Dermis microvascular lymphatic vessel endothelial cell (primary cell): ENCODE results near the gene PPL. TPM values are rescaled to one million over a fixed set of nuclear protein-coding genes. Genes with fewer than 3 reads are reported as not detected.

Experiments used
- total RNA-seq: library from RNA; depleted of rRNA; stranded (reverse); fragments of >200 nt; gene quantifications from 2 replicates; pipeline ENCODE4 v1.2.1, GENCODE V29; 2014

PPL gene
- total RNA-seq, 1 donor from 2014 or later: 4.7 TPM

Other genes with a start within 250 kb of the PPL start
- 24.1 and 33.3 TPM in 2 replicates for gene NUDT16L1, start 243.6 kb downstream of the PPL start, total RNA-seq
- gene ANKS3, start 202.9 kb downstream of the PPL start, total RNA-seq: 9.0 and 15.0 TPM in 2 replicates
- gene DNAAF8, start 202.6 kb downstream of the PPL start, total RNA-seq: 0.13 TPM in 2 replicates
- 4.4 and 5.8 TPM in 2 replicates for gene ZNF500, start 170.0 kb downstream of the PPL start, total RNA-seq
- gene SEPTIN12, start 148.8 kb downstream of the PPL start, total RNA-seq: not detected in 2 replicates
- gene SMIM22, start 141.8 kb downstream of the PPL start, total RNA-seq: not detected in 2 replicates
- 27.4 and 30.8 TPM in 2 replicates for gene ROGDI, start 134.5 kb downstream of the PPL start, total RNA-seq
- 45.7 and 57.4 TPM in 2 replicates for gene GLYR1, start 89.9 kb downstream of the PPL start, total RNA-seq
- 14.6 and 27.1 TPM in 2 replicates for gene UBN1, start 89.7 kb downstream of the PPL start, total RNA-seq
- gene SEC14L5, start 21.2 kb upstream of the PPL start, total RNA-seq: under 0.01 and 0.13 TPM in 2 replicates
- 12.1 and 18.0 TPM in 2 replicates for gene NAGPA, start 96.8 kb upstream of the PPL start, total RNA-seq
- not detected in 2 replicates for gene C16orf89, start 128.8 kb upstream of the PPL start, total RNA-seq
- 24.8 and 30.1 TPM in 2 replicates for gene ALG1, start 134.7 kb upstream of the PPL start, total RNA-seq
- gene EEF2KMT, start 160.6 kb upstream of the PPL start, total RNA-seq: 6.4 and 11.0 TPM in 2 replicates